ENCODE measurements around the gene MRO. TPM values are rescaled to one million over a fixed set of nuclear protein-coding genes. Genes with fewer than 3 reads are reported as not detected.

The MRO gene
- polyA plus RNA-seq, 5 donors, result 0.24 to 0.78 (median 0.31) TPM

Other genes starting within 250 kb of the MRO start
- gene ME2, start 59.1 kb upstream of the MRO start, polyA plus RNA-seq (ENCODE audit: insufficient read depth in 1 of 5, insufficient read length in 5 of 5, low replicate concordance in 1 of 5), result 10 to 100 TPM; 25.9 to 39.0 (median 31.4) TPM
- gene ELAC1, start 148.0 kb upstream of the MRO start, polyA plus RNA-seq (ENCODE audit: insufficient read depth in 1 of 5, insufficient read length in 5 of 5, low replicate concordance in 1 of 5), result 10 to 100 TPM; 10.4 to 15.5 (median 12.8) TPM
- 100 to 1,000 TPM; 104 to 168 (median 160) TPM for gene SMAD4, start 210.2 kb upstream of the MRO start, polyA plus RNA-seq (ENCODE audit: insufficient read depth in 1 of 5, insufficient read length in 5 of 5, low replicate concordance in 1 of 5)